ENCODE data around the gene RBM34.

- TF ChIP-seq SUZ12 (IDR thresholded peaks at IDR 0.05; ENCODE audit: extremely low read depth, insufficient read depth, insufficient read length) (no peak), YY1 (IDR thresholded peaks at IDR 0.05; ENCODE audit: insufficient read depth, insufficient read length) (no peak)
Observed at GRCh38 chr1:235142991-235143390, 18.1 kb downstream of the RBM34 start.

Data from NT2/D1 (cell line).